HG02973 (cell line): Measurements from ENCODE around the gene BABAM2.

ENCODE experiments used
- ATAC-seq: cut with Tn5 transposase; IDR thresholded peaks from one replicate; pipeline ENCODE4 v1.9.1; 2021; ENCODE audit warnings: moderate library complexity; ENCODE audit not compliant: unreplicated experiment

The BABAM2 gene

DNA sequence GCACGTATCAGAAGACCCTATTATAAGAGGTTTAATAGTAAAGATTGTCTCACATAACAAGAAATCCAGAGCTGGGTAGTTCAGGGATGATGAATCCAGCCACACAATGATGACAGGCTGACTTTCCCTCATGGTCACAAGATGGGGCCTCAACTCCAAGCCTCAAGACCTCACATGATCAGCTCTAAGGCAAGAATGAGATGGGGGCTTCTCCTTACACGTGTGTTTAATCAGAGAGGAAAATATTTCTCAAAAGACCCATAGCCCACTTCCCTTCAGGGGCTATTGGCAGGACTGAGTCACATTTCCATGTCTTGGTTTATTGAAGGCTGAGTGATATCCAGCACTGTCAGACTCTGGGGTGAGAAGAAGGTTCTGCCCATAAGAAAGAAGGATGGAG, 402.0 kb downstream of the BABAM2 start:
- ATAC-seq, result no peak

DNA sequence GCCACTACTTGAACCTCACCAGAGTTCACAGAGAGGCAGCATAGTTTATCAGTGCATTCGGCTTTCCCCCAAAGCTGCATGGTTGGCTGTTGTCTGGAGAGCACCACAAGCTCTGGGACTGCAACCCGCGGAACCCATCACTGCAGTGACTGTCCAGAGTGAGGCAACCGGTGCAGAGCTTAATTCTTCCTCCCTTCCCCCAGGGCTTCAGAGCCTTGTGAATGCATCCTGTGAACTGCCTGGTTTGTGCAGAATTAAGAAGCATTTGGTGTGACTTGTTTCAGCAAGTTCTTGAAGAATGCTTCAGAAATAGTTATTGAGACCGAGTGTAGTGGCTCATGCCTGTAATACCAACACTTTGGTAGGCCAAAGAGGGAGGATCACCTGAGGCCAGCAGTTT, 402.9 kb downstream of the BABAM2 start:
- ATAC-seq, result no peak

DNA sequence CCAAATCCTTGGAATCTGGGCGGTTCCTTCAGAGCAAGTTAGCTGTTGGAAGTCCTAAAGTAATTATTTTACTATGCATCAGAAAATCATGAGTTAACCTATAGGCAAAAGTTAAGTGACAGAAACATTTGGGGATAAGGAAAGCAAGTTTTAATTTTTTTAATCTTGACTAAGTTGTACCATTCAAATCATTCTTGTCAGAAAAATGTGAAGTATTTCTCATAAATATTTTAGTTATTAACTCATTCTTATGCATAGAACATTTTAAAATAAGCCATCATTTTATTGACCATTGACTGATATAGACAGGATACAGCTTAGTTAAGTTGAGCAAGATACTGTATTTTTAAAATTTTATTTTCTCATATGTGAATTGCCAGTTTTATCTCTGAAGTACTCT, 403.9 kb downstream of the BABAM2 start:
- ATAC-seq, result no peak

- ATAC-seq, result no peak
Observed at GRCh38 chr2:28296243-28296642, 405.7 kb downstream of the BABAM2 start.

DNA sequence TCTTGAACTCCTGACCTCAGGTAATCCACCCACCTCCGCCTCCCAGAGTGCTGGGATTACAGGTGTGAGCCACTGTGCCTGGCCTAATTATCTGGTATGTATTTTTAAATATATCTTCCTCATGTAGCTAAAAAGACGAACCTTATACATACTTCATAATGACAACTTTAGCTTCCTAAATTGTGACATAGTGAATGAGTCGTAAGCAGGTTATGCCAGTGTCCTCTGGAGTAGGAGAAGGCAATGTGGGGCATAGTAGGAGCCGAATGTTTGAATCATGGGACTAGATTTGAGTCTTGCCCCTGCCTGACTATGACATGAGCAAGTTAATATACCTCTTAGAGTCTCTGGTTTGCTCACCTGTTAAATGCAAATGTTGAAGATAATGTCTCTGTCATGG, 406.4 kb downstream of the BABAM2 start:
- ATAC-seq, result no peak

GRCh38 chr2:28297531-28297930, 407.0 kb downstream of the BABAM2 start:
- no peak for ATAC-seq

DNA sequence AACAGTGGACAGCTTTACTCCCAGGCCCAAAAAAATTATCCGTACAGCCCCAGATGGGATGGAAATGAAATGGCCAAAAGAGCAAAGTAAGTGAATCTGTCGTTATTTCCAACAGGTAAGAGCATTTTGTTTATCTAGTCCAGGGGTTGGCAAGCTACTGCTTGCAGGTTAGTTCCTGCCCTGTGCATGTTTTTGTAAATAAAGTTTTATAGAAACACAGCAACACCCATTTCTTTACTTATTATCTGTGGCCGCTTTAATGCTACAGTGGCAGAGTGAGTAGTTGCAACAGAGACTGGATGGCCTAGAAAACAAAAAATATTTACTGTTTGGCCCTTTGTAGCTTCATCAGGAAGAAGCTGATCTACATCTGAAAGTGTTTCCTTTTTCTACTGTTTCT, 407.9 kb downstream of the BABAM2 start:
- no peak for ATAC-seq

- no peak for ATAC-seq
Observed at GRCh38 chr2:28300485-28301341, 410.2 kb downstream of the BABAM2 start.

DNA sequence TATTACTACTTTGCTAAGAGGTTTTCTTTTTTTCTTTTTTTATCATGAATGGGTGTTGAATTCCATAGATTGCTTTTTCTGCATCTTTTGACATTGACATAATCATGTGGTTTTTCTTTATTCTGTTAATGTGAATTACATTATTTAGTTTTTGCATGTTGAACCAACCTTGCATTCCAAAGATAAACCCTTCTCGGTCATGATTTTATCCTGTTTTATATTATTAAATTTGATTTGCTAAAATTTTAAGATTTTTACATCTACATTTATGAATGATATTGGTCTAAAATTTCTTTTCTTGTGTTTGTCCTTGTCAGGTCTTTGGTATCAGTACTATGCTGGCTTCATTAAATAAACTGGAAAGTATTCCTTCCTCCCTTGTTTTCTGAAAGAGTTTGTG, 414.7 kb downstream of the BABAM2 start:
- ATAC-seq, result no peak

DNA sequence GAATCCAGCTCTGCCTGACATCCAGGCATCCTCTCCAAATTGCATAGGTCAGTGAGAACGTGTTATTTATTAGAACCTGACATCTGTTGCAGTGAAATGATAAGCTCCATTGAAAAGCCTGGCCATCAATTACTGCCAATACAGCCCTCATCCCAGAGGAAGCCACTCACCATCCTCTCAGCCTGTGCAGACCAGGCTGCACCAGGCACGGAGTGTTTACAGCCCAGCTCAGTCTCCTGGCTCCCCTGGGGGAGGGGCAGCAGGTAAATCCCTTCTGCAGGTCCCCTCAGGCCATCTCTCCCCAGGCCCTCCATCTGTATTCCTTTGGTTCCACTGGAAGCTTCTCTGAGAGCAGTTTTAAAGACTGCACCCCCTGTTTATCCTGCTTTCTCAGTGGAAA, 419.6 kb downstream of the BABAM2 start:
- no peak for ATAC-seq

DNA sequence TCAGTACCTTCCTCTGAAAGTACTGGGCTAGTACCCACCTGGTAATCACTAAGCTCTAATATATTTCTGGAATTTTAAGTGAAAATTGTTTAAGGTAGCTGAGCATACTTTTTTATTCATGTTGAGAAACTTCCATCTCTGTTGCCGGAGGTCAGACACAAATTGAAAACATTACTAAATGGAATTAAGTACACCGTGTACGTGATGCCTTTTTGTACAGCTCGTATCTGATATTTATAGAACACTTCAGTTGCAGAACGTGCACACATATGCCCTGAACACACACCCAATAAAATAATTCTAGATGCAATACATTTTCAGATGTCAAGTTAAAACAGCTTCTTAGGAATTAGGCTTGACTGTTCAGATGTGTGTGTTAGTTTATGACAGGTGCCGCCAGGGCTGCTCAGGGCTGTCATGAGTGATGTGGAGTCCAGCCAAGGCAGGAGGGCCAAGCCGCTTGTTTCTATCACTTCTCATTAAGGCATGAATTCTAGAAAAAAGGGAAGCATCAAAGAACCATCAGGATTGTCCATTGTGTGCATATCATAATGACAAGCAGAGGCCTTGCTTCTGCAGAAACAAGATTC, 421.2 kb downstream of the BABAM2 start:
- no peak for ATAC-seq

DNA sequence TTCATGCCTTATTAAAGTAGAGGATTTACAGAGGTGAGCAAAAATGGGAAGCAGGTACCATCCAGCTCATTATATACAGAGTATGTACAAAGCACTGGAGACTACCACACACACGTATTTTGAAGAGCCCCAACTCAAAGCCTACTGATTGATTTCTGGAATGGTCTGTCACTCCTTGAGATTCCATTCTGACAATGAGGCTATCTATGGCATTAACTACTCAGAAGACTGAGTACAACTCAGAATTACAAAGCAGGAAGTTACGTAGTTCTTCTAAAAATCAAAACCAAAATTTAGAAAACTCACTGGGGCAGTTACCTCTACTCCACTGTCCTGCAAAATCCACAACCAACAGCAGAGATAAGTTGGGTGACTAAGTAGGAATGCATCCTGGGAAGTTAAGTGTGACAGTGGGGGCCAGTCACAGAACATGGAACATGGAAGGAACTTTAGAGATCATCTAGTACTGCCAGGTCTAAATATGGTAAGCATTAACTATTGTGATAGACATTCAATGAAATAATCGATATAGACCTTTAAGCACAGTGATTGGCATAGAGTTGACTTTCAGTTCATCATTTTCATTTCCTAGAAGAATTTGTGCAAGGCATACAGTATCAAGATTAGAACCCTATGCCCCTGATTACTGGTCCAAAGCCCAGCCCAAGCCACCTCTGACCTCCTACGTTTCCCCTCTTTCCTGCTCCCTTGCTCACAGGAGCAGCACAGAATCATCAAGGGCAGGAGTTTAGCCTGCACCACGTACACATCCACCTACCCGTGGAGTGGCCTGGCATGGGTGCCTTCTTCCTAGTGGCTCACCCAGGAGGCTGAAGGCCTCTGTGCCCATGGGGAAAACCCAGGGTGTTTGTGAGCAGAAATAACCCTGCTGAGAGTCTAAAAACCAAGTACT, 422.0 kb downstream of the BABAM2 start:
- ATAC-seq, result no peak

- no peak for ATAC-seq
Observed at GRCh38 chr2:28313220-28313784, 422.8 kb downstream of the BABAM2 start.

- no peak for ATAC-seq
Observed at GRCh38 chr2:28314968-28315367, 424.4 kb downstream of the BABAM2 start.

- no peak for ATAC-seq
Observed at GRCh38 chr2:28316546-28317335, 426.2 kb downstream of the BABAM2 start.

- no peak for ATAC-seq
Observed at GRCh38 chr2:28317390-28317789, 426.9 kb downstream of the BABAM2 start.

GRCh38 chr2:28318023-28318422, 427.5 kb downstream of the BABAM2 start:
- ATAC-seq, result no peak

GRCh38 chr2:28318462-28319117, 428.1 kb downstream of the BABAM2 start:
- ATAC-seq, result no peak

GRCh38 chr2:28319118-28320008, 428.8 kb downstream of the BABAM2 start:
- ATAC-seq, result no peak
